Measurements from ENCODE around the gene CREBZF.
"Not testable (repeated sequence)": the region's sequence is repeated elsewhere in the genome, so short reads cannot be mapped to it uniquely, and the experiment has no call there.

The CREBZF gene

GRCh38 chr11:85658180-85658579, 6.7 kb downstream of the CREBZF start:
- TF ChIP-seq, protein P1, sequence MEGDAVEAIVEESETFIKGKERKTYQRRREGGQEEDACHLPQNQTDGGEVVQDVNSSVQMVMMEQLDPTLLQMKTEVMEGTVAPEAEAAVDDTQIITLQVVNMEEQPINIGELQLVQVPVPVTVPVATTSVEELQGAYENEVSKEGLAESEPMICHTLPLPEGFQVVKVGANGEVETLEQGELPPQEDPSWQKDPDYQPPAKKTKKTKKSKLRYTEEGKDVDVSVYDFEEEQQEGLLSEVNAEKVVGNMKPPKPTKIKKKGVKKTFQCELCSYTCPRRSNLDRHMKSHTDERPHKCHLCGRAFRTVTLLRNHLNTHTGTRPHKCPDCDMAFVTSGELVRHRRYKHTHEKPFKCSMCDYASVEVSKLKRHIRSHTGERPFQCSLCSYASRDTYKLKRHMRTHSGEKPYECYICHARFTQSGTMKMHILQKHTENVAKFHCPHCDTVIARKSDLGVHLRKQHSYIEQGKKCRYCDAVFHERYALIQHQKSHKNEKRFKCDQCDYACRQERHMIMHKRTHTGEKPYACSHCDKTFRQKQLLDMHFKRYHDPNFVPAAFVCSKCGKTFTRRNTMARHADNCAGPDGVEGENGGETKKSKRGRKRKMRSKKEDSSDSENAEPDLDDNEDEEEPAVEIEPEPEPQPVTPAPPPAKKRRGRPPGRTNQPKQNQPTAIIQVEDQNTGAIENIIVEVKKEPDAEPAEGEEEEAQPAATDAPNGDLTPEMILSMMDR (IDR thresholded peaks at IDR 0.05; ENCODE audit: low read depth, low read length): no peak
- DNase-seq (ENCODE audit: extremely low read depth, low read depth): no peak

DNA sequence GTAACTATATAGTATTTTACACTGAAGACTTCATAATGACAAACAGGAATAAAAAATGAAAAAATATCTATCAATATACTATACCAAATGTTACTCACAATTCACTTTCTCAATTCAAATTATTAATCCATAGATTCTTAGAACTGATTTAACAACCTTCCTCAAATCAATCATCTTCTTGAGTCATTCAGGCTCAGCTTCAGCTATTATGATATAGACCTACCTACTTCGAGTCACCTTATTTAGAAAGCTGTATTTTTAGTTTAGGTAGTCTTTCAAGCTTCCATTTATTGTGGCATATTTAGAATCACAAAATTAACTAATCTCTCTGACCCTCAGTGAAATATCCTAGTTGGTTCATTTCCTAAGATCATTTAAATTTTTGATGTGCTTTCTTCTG, 8.2 kb downstream of the CREBZF start:
- no peak for DNase-seq (ENCODE audit: extremely low read depth, low read depth)
- TF ChIP-seq, protein P1 (IDR thresholded peaks at IDR 0.05; ENCODE audit: low read depth, low read length): no peak

GRCh38 chr11:85654343-85654742, 10.6 kb downstream of the CREBZF start:
- not testable (repeated sequence) for DNase-seq (ENCODE audit: extremely low read depth, low read depth)

DNA sequence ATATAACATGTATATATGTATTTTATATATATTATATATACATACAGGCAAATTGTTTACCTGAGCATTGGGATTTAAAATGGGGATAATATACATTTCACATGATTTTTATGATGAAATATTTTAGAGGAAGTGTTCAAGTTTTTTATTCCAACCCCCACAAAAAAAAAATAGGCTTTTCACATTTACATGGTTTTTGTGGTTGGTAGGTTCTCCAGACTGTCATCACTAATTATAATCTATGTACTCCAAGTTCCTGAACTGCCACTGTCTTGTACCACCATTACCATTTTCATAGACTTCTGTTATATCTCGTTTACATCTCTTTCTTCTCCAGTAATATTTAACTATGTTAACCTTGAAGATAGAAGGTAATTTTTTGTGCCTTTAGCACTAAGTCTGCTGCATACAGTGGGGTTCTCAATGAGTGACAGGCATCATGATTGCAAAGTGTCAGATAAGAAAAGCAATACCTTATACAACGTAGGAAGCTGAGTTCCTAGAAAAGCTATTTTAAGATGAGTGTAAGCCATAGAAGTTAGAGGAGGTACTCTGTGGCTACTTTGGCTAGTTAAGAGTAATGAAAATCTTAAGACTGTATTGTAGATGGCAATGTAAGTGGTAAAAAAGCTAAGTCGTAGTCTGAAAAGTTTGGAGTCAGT, 12.0 kb downstream of the CREBZF start:
- DNase-seq (ENCODE audit: extremely low read depth, low read depth): no peak
- TF ChIP-seq, protein P1 (IDR thresholded peaks at IDR 0.05; ENCODE audit: low read depth, low read length): no peak

DNA sequence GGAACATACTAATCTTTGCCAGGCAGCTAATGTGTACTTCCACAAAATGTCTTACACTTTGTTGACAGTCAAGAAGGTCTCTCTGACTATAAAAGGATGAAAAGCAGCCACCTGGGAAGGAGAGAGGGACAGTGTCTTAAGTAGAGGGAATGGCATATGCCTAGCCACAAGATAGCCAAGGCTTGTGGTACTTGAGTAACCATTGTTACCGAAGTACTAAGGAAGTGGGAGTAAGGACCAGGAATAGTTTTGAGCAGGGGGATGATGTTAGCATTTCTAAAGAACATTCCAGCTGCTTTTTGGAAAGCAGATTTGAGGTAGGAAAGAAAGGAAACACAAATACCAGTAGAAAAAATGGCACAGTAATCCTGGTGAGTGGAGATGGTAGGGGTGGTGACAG, 13.8 kb downstream of the CREBZF start:
- no peak for DNase-seq (ENCODE audit: extremely low read depth, low read depth)
- TF ChIP-seq, protein P1 (IDR thresholded peaks at IDR 0.05; ENCODE audit: low read depth, low read length): no peak

GRCh38 chr11:85647604-85648299, 17.2 kb downstream of the CREBZF start, which contains the start of gene TMEM126A:
Gene TMEM126A, plus strand, starts transcription at chr11:85647967. Its CDS starts 2,289 bp downstream, at chr11:85650256.
- TF ChIP-seq, protein P1 (IDR thresholded peaks at IDR 0.05; ENCODE audit: low read depth, low read length): no peak
- DNase-seq (ENCODE audit: extremely low read depth, low read depth): no peak

DNA sequence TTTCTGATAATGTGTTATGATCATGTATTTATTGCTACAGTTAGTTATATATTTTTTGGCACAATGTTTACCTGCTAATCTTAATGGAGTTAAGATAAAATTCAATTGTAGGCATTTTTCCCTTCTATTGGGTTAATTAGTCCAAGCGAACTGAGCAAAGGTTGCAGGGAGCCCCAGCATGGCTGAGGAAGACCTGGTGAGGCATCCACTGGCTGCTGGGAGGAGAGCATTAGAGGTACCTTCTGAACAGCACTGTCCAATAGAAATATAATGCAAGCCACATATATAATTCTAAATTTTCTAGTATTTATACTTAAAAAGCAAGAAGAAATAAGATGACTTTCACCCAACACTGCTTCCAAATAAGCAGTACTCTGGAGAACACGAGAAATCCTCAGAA, 17.9 kb downstream of the CREBZF start:
- DNase-seq (ENCODE audit: extremely low read depth, low read depth): no peak
- TF ChIP-seq, protein P1 (IDR thresholded peaks at IDR 0.05; ENCODE audit: low read depth, low read length): no peak
